CD4-positive, CD25-positive, alpha-beta regulatory T cell (primary cell): ENCODE results near the gene ESRRB. TPM values are rescaled to one million over a fixed set of nuclear protein-coding genes. Genes with fewer than 3 reads are reported as not detected.

Experiments used
- ATAC-seq, 2 donors: fragments of 150-1000 bp; cut with Tn5 transposase; one replicate each; pipeline ENCODE4 v1.10.0; 2021; ENCODE audit warnings: low read depth in 2 of 2, moderate number of reproducible peaks in 2 of 2, moderate library complexity in 1 of 2
- DNase-seq, 3 donors: peaks; one replicate each; pipeline versions ENCODE4 v3.0.0 to v3.0.0-alpha.2; 2012 to 2022; ENCODE audit warnings: mixed read lengths in 1 of 3
- H3K27ac ChIP-seq: one replicate; pipeline ENCODE4 v1.7.0; 2013; ENCODE audit warnings: mild to moderate bottlenecking, low read length; ENCODE audit not compliant: insufficient read depth, poor library complexity, severe bottlenecking
- H3K27me3 ChIP-seq: one replicate; pipeline ENCODE4 v1.7.0; 2013; ENCODE audit warnings: low read length; ENCODE audit not compliant: control insufficient read depth, insufficient read depth
- H3K36me3 ChIP-seq: one replicate; pipeline ENCODE4 v1.7.0; 2013; ENCODE audit warnings: mild to moderate bottlenecking, low read length, moderate library complexity; ENCODE audit not compliant: control insufficient read depth, insufficient read depth
- H3K4me1 ChIP-seq: 2 replicates; pipeline ENCODE4 v1.7.0; 2013; ENCODE audit warnings: mild to moderate bottlenecking, low read length; ENCODE audit not compliant: insufficient read depth, control insufficient read depth, poor library complexity, severe bottlenecking
- H3K4me3 ChIP-seq: one replicate; pipeline ENCODE4 v1.7.0; 2013; ENCODE audit warnings: low read depth, mild to moderate bottlenecking, low read length, moderate library complexity
- H3K9me3 ChIP-seq, 2 experiments: 1 replicate in 1 of 2; 2 replicates in 1 of 2; pipeline ENCODE4 v1.7.0; 2013; ENCODE audit warnings: low read length in 2 of 2, mild to moderate bottlenecking in 1 of 2, moderate library complexity in 1 of 2; ENCODE audit not compliant: control insufficient read depth in 2 of 2
- H3K27ac Mint-ChIP-seq, 3 donors: one replicate each; pipeline ENCODE4 v1.8.0; 2020 to 2022; ENCODE audit warnings: mild to moderate bottlenecking in 3 of 3, mixed read lengths in 3 of 3, moderate library complexity in 2 of 3
- H3K27me3 Mint-ChIP-seq: one replicate; pipeline ENCODE4 v1.8.0; 2022; ENCODE audit warnings: mild to moderate bottlenecking, mixed read lengths
- H3K36me3 Mint-ChIP-seq: one replicate; pipeline ENCODE4 v1.8.0; 2020; ENCODE audit warnings: mixed read lengths
- H3K4me1 Mint-ChIP-seq, 4 donors: one replicate each; pipeline ENCODE4 v1.8.0; 2020 to 2022; ENCODE audit warnings: mixed read lengths in 4 of 4, mild to moderate bottlenecking in 1 of 4
- H3K4me3 Mint-ChIP-seq, 4 donors: one replicate each; pipeline ENCODE4 v1.8.0; 2020 to 2022; ENCODE audit warnings: mild to moderate bottlenecking in 4 of 4, mixed read lengths in 4 of 4, moderate library complexity in 3 of 4
- H3K9me3 Mint-ChIP-seq, 7 donors: one replicate each; pipeline ENCODE4 v1.8.0; 2020 to 2022; ENCODE audit warnings: mixed read lengths in 7 of 7, mild to moderate bottlenecking in 3 of 7, moderate library complexity in 2 of 7
- polyA plus RNA-seq, 4 donors: library from polyadenylated mRNA; unstranded; fragments of 300-500 nt; fragmentation: Illumina TruSeq; gene quantifications; one replicate each; pipeline ENCODE4 v1.2.3, GENCODE V29; 2021
- total RNA-seq: library from RNA; stranded (reverse); gene quantifications from one replicate; pipeline ENCODE4 v1.2.3, GENCODE V29; 2022

ESRRB gene
- total and polyA plus RNA-seq, 5 donors from 2014 or later: not detected

DNA sequence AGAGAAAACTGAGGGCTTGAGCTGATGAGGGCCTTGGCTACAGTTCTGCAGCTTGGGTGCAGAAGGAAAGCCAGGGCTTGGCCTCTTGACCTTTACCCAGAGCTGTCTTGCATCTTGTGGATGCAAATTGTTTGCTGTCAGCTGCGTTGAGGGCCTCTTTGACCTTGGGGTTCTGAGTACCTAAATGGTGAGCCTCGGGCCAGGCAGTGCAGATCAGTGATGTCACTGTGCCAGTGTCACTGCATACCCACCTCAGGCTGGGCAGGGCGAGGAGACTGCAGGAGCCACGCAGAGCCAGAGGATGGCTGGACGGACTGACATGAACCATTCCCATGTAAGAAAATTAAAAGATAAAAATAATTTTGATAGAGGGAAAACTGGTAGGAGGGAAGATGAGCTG lies 18.6 kb downstream of the ESRRB start:
- H3K27me3 ChIP-seq: no peaks in the 10 kb centered on the region
- H3K4me1 Mint-ChIP-seq: peaks cover 0 to 3% (median 0%) of the 10 kb centered on the region in 4 donors
- no peak overlapping the region for H3K27ac Mint-ChIP-seq

DNA sequence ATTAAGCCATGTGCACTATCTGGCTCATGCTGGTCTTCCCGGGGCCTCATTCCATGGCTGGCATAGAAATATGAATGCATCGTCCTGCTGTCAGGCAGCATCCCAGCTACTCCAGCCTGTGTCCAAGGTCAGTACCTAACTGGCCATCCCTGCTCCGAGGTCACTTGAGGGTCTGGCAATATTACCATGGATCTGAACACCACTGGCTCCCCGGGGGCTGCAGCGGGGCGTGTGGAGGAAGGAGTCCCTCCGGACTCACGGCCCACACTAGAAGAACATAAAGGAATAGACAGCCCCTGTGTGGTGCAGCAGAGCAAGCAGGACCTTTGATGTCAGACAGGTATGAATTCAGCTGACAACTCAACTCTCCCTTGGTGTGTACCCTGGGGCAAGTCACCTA lies 19.2 kb downstream of the ESRRB start:
- DNase-seq: no peak
- H3K9me3 ChIP-seq: no peaks in the 10 kb centered on the region
- ATAC-seq: no peak
- peaks cover 0 to 2% (median 0%) of the 10 kb centered on the region in 7 donors for H3K9me3 Mint-ChIP-seq
- no peaks in the 10 kb centered on the region for H3K4me1 ChIP-seq
- peaks cover 0 to 3% (median 0%) of the 10 kb centered on the region in 4 donors for H3K4me1 Mint-ChIP-seq
- H3K27ac Mint-ChIP-seq: no peak overlapping the region
- H3K4me3 Mint-ChIP-seq: no peak overlapping the region
- no peak overlapping the region for H3K4me3 ChIP-seq
- H3K36me3 Mint-ChIP-seq: no peaks in the 10 kb centered on the region
- peaks cover 14% of the 10 kb centered on the region for H3K27me3 Mint-ChIP-seq
- no peaks in the 10 kb centered on the region for H3K36me3 ChIP-seq
- H3K27ac ChIP-seq: no peak overlapping the region
- no peaks in the 10 kb centered on the region for H3K27me3 ChIP-seq

More for the DNA sequence above, 18.6 kb downstream of the ESRRB start:
- DNase-seq (no peak), ATAC-seq (no peak)
- H3K27me3 Mint-ChIP-seq: peaks cover 14% of the 10 kb centered on the region
- peaks cover 0 to 2% (median 0%) of the 10 kb centered on the region in 7 donors for H3K9me3 Mint-ChIP-seq
- H3K4me1 ChIP-seq: no peaks in the 10 kb centered on the region
- H3K4me3 ChIP-seq: no peak overlapping the region
- no peaks in the 10 kb centered on the region for H3K9me3 ChIP-seq
- no peaks in the 10 kb centered on the region for H3K36me3 Mint-ChIP-seq
- no peak overlapping the region for H3K4me3 Mint-ChIP-seq
- no peaks in the 10 kb centered on the region for H3K36me3 ChIP-seq
- no peak overlapping the region for H3K27ac ChIP-seq

DNA sequence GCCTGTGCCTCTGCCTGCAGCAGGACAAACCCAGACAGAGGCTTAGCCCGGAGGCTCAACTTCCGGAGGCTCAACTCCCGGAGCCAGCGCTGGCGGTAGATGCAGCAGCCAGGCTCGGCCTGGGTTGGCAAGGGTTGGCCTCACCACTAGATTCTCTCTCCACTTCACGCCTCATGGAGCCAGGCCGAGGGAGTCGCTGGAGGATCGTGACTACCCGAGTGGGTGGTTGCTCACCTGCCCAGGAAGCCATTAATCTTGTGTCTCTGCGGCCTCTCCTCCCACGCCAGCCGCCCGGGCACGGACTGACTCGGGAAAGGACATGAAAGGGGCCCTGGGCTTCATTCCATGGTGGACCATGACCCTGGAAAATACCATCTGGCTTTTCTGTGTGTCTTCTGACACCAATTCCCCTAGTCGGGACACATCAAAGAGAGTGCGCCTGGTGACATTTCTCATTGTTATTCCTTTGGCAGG lies 20.8 kb downstream of the ESRRB start:
- H3K27me3 ChIP-seq: no peaks in the 10 kb centered on the region
- Mint-ChIP-seq H3K9me3 (peaks cover 0 to 2% (median 0%) of the 10 kb centered on the region in 7 donors), H3K27ac (no peak overlapping the region), H3K36me3 (no peaks in the 10 kb centered on the region), H3K4me1 (peaks cover 0 to 3% (median 0%) of the 10 kb centered on the region in 4 donors), H3K4me3 (no peak overlapping the region), H3K27me3 (peaks cover 9% of the 10 kb centered on the region)
- H3K4me1 ChIP-seq: no peaks in the 10 kb centered on the region
- H3K4me3 ChIP-seq: no peak overlapping the region
- H3K36me3 ChIP-seq: no peaks in the 10 kb centered on the region
- H3K9me3 ChIP-seq: no peaks in the 10 kb centered on the region
- DNase-seq (no peak), ATAC-seq (no peak)
- no peak overlapping the region for H3K27ac ChIP-seq

DNA sequence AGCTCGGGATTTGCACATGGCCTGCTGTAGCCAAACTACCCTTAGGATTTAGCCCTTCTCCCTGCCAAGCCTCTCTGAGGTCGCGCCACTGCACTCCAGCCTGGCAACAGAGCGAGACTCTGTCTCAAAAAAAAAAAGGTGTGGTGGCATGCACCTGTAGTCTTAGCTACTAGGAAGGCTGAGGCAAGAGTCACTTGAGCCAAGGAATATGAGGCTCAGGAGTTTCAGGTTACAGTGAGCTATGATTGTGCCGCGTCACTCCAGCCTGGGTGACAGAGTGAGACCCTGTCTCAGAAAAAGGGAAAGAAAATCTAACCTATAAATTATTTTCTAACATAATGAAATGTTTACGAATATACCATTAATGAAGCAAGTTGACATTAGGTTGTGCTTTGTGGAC lies 29.7 kb downstream of the ESRRB start:
- Mint-ChIP-seq H3K4me3 (no peak overlapping the region), H3K36me3 (no peaks in the 10 kb centered on the region), H3K27ac (no peak overlapping the region), H3K27me3 (no peaks in the 10 kb centered on the region), H3K9me3 (peaks cover 0 to 2% (median 0%) of the 10 kb centered on the region in 7 donors), H3K4me1 (no peaks in the 10 kb centered on the region)
- Histone ChIP-seq H3K4me1 (no peaks in the 10 kb centered on the region), H3K4me3 (no peak overlapping the region), H3K36me3 (no peaks in the 10 kb centered on the region), H3K27ac (no peak overlapping the region), H3K27me3 (no peaks in the 10 kb centered on the region), H3K9me3 (no peaks in the 10 kb centered on the region)
- ATAC-seq (no peak), DNase-seq (no peak)

DNA sequence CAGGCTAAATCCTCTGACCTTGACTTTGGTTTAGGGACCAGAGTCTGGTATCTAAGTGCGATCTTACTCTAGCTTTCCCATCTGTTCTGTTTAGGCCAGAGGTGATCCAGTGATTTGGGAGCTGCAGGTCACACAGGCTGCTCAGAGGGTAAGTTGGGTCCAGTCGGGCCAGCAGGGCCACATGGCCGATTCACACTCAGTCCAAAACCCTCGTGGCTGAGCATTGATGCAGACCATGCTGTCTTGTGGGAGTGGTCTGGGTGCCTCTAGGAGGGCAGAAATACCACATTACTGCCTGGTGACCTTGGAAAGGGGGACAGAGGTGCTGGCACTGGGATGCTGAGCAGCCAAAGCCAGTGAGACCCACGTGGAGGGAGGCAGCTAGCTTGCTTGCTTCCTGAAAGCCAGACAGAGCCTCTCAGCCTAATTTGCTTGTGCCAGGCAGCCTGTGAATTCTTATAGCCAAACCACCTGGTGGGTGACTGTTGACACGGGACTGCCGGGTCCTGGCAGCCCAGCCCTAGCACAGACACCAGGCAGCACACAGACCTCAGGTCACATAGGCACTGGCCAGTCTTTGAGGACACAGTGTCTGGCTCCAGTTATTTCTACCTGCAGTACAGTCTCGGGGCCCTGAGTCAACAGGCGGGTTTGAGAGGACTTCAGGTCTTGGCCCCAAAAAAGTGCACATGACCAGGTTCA lies 31.7 kb downstream of the ESRRB start:
- Mint-ChIP-seq H3K27me3 (peaks cover 12% of the 10 kb centered on the region), H3K4me1 (no peaks in the 10 kb centered on the region), H3K36me3 (no peaks in the 10 kb centered on the region), H3K4me3 (no peak overlapping the region), H3K9me3 (peaks cover 0 to 2% (median 0%) of the 10 kb centered on the region in 7 donors), H3K27ac (no peak overlapping the region)
- Histone ChIP-seq H3K36me3 (no peaks in the 10 kb centered on the region), H3K27me3 (no peaks in the 10 kb centered on the region), H3K9me3 (no peaks in the 10 kb centered on the region), H3K27ac (no peak overlapping the region), H3K4me1 (no peaks in the 10 kb centered on the region), H3K4me3 (no peak overlapping the region)
- no peak for DNase-seq
- no peak for ATAC-seq

DNA sequence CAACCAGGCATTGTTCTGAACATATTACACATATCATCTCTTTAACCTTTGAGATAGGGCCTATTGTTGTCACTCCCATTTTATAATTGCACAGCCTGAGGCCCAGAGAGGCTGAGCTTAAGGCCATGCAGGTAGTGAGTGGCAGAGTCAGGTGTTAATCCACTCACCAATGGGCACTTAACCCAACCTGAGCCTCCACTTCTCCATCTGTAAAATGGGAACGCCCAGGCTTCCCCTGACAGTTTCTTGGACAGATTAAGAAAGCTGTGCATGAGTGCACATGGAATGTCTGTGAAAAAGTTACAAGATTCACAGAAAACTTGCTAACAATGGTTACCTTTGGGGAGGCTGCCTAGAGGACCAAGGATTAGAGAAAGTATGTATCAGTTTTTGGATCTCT lies 32.9 kb downstream of the ESRRB start:
- ATAC-seq: no peak
- Mint-ChIP-seq H3K27me3 (peaks cover 12% of the 10 kb centered on the region), H3K4me3 (no peak overlapping the region)

DNA sequence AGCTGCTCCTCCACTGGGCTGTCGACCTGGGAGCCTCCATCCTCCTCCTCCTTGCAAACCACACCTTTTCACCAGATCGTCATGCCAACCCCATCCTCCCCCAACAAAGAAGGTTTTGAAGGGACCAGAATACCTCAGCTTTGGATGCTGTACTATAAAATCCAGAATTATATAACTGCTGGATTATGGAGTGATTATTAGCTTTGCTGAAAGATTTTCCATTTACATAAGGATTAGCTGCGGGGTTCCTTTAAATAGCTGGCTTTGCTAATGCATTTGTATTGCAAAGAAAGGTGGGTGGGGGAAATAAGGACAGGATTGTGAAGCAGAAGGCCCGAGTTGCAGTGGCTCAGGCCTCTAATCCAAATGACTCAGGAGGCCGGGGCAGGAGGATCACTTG lies 36.6 kb downstream of the ESRRB start:
- Histone ChIP-seq H3K27ac (no peak overlapping the region), H3K27me3 (peaks cover 4% of the 10 kb centered on the region), H3K4me3 (no peak overlapping the region), H3K36me3 (no peaks in the 10 kb centered on the region), H3K9me3 (no peaks in the 10 kb centered on the region), H3K4me1 (no peaks in the 10 kb centered on the region)
- Mint-ChIP-seq H3K27ac (no peak overlapping the region), H3K4me1 (peaks cover 0 to 4% (median 0%) of the 10 kb centered on the region in 4 donors), H3K36me3 (no peaks in the 10 kb centered on the region), H3K27me3 (peaks cover 36% of the 10 kb centered on the region), H3K9me3 (peaks cover 0 to 5% (median 0%) of the 10 kb centered on the region in 7 donors), H3K4me3 (no peak overlapping the region)
- ATAC-seq (no peak), DNase-seq (no peak)

More for the DNA sequence above, 32.9 kb downstream of the ESRRB start:
- Histone ChIP-seq H3K9me3 (no peaks in the 10 kb centered on the region), H3K4me3 (no peak overlapping the region), H3K27me3 (peaks cover 4% of the 10 kb centered on the region), H3K4me1 (no peaks in the 10 kb centered on the region), H3K27ac (no peak overlapping the region), H3K36me3 (no peaks in the 10 kb centered on the region)
- H3K36me3 Mint-ChIP-seq: no peaks in the 10 kb centered on the region
- no peaks in the 10 kb centered on the region for H3K4me1 Mint-ChIP-seq
- peaks cover 0 to 2% (median 0%) of the 10 kb centered on the region in 7 donors for H3K9me3 Mint-ChIP-seq
- no peak overlapping the region for H3K27ac Mint-ChIP-seq
- DNase-seq: no peak
